Mucosa of rectum (tissue), 2 donors: ENCODE results near the gene NTRK2.
"Not testable (repeated sequence)": the region's sequence is repeated elsewhere in the genome, so short reads cannot be mapped to it uniquely, and the experiment has no call there.

Experiments used
- H3K27ac ChIP-seq, 2 donors: one replicate each; pipeline ENCODE4 v1.7.0; 2013; ENCODE audit warnings: inconsistent platforms in 2 of 2, low read depth in 2 of 2, low read length in 2 of 2
- H3K27me3 ChIP-seq, 2 donors: one replicate each; pipeline ENCODE4 v1.7.0; 2013; ENCODE audit warnings: low read length in 2 of 2; ENCODE audit not compliant: control insufficient read depth in 2 of 2, insufficient read depth in 2 of 2
- H3K36me3 ChIP-seq, 2 donors: one replicate each; pipeline ENCODE4 v1.7.0; 2013; ENCODE audit warnings: low read length in 2 of 2; ENCODE audit not compliant: control insufficient read depth in 2 of 2, insufficient read depth in 2 of 2
- H3K4me1 ChIP-seq, 2 donors: one replicate each; pipeline ENCODE4 v1.7.0; 2013; ENCODE audit warnings: low read length in 2 of 2, mild to moderate bottlenecking in 1 of 2; ENCODE audit not compliant: control insufficient read depth in 2 of 2, insufficient read depth in 2 of 2
- H3K4me3 ChIP-seq, 2 donors: one replicate each; pipeline ENCODE4 v1.7.0; 2013; ENCODE audit warnings: low read length in 2 of 2
- H3K9ac ChIP-seq, 2 donors: one replicate each; pipeline ENCODE4 v1.7.0; 2013; ENCODE audit warnings: low read length in 2 of 2, low read depth in 1 of 2, mild to moderate bottlenecking in 1 of 2
- H3K9me3 ChIP-seq, 2 donors: one replicate each; pipeline ENCODE4 v1.7.0; 2013; ENCODE audit warnings: low read length in 2 of 2; ENCODE audit not compliant: control insufficient read depth in 2 of 2
- donor health status: healthy.
- donor health status: Normal muscosa, but diverticular disease.

NTRK2 gene

DNA sequence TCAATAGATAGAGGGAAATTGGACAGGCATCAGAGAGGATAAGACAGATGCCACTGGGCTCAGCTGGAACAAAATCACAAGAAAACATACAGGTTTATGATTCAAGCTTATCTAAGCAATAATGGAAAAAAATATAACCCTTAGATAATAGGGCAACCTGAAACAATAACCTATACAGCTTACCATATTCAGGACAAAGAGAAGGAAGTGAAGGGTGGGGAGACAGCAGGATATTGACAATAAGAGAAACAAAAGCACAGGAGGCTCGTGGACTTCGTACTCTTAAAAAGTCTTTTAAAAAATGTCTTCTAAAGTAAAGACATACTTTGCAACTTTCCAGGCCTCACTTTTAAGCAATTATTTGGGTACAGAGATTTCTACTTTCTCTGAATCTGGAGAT, 225.3 kb downstream of the NTRK2 start:
- no peak overlapping the region for H3K4me3 ChIP-seq
- H3K27ac ChIP-seq, result peak overlapping the region; percentile 27 to 46
- no peaks in the 10 kb centered on the region for H3K9me3 ChIP-seq
- H3K4me1 ChIP-seq, result peaks cover 0 to 22% of the 10 kb centered on the region in 2 donors
- H3K36me3 ChIP-seq, result no peaks in the 10 kb centered on the region
- no peaks in the 10 kb centered on the region for H3K27me3 ChIP-seq
- no peak overlapping the region for H3K9ac ChIP-seq

DNA sequence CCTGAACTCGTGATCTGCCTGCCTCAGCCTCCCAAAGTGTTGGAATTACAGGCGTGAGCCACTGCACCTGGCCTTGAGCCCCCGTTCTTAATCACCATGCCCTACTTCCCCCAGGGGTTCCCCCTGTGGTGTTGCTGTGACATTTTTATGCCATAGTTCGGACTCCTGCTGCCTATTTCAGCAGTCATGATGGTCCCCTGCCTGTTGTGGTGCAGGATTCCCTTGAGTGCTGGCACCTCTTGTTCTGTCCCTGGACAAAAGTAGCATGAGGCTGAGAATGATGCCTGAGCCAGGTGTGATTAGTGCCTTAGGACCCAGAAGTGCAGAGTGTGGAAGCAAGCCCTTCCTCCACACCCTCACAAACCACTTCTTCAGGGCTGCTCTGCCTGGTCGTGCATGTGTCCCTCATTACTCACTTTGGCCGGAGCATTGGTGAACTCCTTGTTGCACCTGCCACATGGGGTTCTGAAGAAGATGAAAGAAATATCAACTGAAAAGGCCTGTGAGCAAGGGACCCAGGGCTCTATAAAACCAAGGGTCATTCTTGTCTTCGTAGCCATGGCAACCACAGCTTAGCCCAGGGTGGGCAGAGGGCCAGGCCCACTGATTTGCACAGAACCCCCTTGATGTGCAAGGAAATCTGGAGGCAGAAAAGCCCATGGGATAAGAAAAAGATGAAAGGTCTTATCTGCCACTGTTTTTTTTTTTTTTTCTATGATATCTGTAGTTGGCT, 228.0 kb downstream of the NTRK2 start:
- Histone ChIP-seq H3K9ac (no peak overlapping the region), H3K27ac (no peak overlapping the region), H3K36me3 (no peaks in the 10 kb centered on the region), H3K4me1 (peaks cover 0 to 20% of the 10 kb centered on the region in 2 donors), H3K9me3 (no peaks in the 10 kb centered on the region), H3K27me3 (no peaks in the 10 kb centered on the region), H3K4me3 (no peak overlapping the region)

DNA sequence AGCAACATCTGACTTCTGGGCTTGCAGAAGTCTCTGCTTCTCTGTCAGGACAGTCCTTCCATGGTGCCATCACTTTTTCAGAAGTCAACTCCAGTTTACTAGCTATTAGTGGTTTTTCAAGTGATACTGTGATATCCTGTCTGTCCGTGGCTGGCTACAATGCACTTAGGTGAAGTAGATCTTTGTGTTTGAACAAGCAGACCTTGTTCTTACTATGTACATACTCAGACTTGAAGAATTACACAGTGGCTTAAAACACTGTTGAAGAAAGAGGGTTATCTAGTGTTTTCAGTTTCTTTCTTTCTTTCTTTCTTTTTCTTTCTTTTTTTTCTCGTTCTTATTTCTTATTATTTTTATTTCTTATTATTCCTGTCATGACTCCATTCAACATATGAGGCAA, 228.7 kb downstream of the NTRK2 start:
- no peaks in the 10 kb centered on the region for H3K27me3 ChIP-seq
- H3K9ac ChIP-seq, result no peak overlapping the region
- no peak overlapping the region for H3K27ac ChIP-seq
- peaks cover 0 to 20% of the 10 kb centered on the region in 2 donors for H3K4me1 ChIP-seq
- no peaks in the 10 kb centered on the region for H3K9me3 ChIP-seq
- H3K36me3 ChIP-seq, result no peaks in the 10 kb centered on the region
- no peak overlapping the region for H3K4me3 ChIP-seq

DNA sequence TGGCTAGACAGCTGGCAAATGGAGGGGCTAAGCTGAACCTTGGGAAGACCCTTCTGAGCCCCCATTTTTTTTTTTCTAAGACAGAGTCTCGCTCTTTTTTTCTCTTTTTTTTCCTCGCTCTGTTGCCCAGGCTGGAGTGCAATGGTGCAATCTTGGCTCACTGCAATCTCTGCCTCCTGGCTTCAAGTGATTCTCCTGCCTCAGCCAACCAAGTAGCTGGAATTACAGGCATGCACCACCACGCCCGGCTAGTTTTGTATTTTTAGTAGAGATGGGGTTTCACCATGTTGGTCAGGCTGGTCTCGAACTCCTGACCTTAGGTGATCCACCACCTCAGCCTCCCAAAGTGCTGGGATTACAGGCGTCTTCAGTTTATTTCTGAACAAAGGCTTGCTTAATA, 229.1 kb downstream of the NTRK2 start:
- H3K9ac ChIP-seq, H3K9me3 ChIP-seq, H3K36me3 ChIP-seq, H3K27me3 ChIP-seq, H3K4me3 ChIP-seq, H3K27ac ChIP-seq: not testable (repeated sequence)
- peaks cover 0 to 20% of the 10 kb centered on the region in 2 donors for H3K4me1 ChIP-seq

DNA sequence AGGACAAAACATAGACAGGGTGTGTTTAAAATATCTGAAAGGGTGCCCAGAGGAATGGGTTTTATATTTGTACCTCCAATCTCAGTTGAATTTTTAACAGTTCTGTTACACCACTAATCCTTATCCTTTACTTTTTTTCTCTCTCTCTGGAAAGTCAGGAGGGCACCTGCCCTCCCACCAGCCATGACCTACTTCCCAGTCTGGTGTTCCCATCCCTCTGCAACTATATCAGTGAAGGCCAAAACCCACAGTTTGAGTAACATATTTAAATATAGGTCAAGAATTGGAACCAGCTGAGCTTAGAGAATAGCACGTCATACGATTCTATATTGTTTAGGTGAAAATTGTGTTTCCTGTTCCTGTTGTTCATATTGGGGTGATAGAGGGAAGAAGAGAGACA, 229.8 kb downstream of the NTRK2 start:
- Histone ChIP-seq H3K36me3 (no peaks in the 10 kb centered on the region), H3K4me3 (no peak overlapping the region), H3K9me3 (no peaks in the 10 kb centered on the region), H3K27ac (no peak overlapping the region), H3K27me3 (no peaks in the 10 kb centered on the region), H3K4me1 (peaks cover 0 to 18% of the 10 kb centered on the region in 2 donors), H3K9ac (no peak overlapping the region)

DNA sequence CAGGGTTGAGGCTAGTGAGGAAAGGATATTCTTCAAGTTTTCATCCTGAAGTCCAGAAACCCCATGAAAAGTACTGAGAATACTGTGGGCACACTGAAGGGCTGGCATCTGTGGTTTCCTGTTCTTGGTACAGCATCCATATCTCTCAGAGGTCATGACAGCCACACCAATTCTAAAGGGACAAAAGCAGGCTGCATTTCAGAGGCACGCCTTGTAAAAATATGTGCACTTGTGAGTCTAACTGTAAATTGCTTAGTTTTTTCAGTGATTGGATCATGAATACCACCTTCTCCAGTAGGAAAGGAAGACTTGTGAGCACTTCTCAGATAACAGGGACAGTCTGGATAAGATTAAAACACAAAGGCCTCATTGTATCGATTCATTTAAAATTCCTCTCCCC, 230.9 kb downstream of the NTRK2 start:
- no peak overlapping the region for H3K27ac ChIP-seq
- H3K9me3 ChIP-seq, result no peaks in the 10 kb centered on the region
- H3K4me1 ChIP-seq, result peaks cover 0 to 8% of the 10 kb centered on the region in 2 donors
- no peak overlapping the region for H3K9ac ChIP-seq
- H3K4me3 ChIP-seq, result no peak overlapping the region
- no peaks in the 10 kb centered on the region for H3K27me3 ChIP-seq
- no peaks in the 10 kb centered on the region for H3K36me3 ChIP-seq

DNA sequence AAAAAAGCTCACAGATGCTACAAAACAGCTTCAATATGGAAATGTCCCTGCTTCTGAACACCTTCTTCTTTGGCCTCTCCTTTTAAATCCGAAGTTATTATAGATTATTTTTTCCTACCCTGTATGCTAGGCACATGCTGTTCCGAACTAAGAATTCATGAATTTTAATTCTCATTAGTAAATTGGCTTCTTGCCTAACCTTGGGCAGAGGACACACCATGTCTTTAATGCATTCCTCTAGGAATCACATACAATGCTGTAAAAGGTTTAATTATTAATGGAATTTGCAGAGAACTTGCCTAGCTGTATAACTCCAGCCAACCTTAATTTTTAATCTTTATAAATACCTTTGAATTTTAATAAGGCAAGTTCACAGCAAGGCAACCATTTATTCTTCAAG, 234.4 kb downstream of the NTRK2 start:
- no peaks in the 10 kb centered on the region for H3K9me3 ChIP-seq
- H3K27ac ChIP-seq, result no peak overlapping the region
- H3K4me3 ChIP-seq, result no peak overlapping the region
- no peaks in the 10 kb centered on the region for H3K27me3 ChIP-seq
- no peaks in the 10 kb centered on the region for H3K36me3 ChIP-seq
- H3K9ac ChIP-seq, result no peak overlapping the region
- no peaks in the 10 kb centered on the region for H3K4me1 ChIP-seq

DNA sequence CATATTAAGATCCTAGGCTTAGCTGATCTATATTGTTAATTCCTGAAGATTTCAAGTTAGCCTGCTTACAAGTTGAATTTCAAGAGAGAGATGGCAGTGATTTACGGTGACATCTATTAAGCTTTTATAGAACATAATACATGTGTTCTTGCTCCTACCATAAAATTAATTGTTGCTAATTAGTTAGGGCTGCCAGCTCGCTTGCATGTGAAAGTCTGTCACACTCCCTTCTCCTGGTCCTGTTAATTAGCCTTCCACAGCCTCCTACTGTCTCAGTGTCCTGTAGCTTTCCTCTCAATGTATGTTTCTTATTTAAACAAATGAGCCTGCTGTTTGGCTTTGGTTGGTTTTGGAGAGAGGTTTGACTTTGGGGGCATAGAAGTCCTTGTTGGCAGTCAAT, 247.2 kb downstream of the NTRK2 start:
- no peaks in the 10 kb centered on the region for H3K36me3 ChIP-seq
- no peaks in the 10 kb centered on the region for H3K27me3 ChIP-seq
- peaks cover 26 to 40% of the 10 kb centered on the region in 2 donors for H3K4me1 ChIP-seq
- no peaks in the 10 kb centered on the region for H3K9me3 ChIP-seq
- no peak overlapping the region for H3K4me3 ChIP-seq
- peak overlapping the region; percentile 74 to 83 for H3K27ac ChIP-seq
- H3K9ac ChIP-seq, result no peak overlapping the region

DNA sequence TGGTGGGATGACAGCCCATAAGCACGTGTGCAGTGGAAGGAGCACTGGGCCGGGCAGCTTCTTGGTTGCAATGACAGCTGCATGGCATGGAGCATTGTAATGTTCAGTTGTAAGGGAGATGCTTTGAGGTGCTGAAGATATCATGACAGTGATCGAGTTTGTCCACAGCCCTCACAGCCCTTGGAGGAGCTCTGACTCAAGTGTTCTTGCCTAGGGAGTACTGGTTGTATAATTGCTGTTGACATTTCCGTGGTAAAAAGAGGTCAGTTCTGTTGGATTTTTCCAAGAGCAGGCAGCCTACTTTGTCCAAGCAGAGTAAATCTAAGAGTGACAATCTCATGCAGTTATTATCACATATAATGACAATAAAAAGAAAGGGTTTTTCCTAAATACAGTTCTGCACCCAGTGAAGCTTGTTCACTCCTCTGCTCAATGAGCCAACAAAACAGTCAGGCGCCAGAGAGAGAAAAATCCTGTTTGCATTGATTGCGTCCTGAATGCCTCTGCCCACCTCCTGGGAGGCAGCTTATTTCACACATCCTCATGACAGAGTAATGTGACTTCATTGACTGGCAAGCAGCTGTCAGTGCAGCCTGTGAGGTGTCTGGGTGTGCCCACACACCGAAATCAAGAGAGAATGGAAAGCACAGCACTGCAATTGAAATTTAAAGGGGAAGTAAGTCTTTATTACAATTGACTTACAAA, 248.0 kb downstream of the NTRK2 start:
- Histone ChIP-seq H3K4me1 (peaks cover 26 to 40% of the 10 kb centered on the region in 2 donors), H3K9me3 (no peaks in the 10 kb centered on the region), H3K4me3 (peak overlapping the region; percentile 1 to 14), H3K36me3 (no peaks in the 10 kb centered on the region), H3K9ac (no peak overlapping the region), H3K27ac (peak overlapping the region; percentile 74 to 83), H3K27me3 (no peaks in the 10 kb centered on the region)

DNA sequence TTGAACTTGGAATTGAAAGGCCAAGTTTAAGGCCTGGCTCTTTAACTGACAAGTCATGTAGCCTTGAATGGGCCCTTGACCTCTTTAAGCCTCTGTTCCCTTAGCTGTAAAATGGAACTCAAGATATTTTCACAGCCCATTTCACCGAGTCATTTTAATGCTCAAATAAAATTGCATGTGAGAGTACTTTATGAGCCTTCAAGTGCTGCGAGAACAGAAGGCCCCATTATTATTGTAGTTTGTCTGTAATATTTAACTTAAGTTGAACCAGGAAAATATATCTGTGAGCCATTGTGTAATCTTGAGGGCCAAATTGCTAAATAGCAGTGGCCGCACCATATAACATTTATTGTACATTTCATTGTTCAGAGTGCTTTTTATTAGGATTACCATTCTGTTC, 249.9 kb downstream of the NTRK2 start:
- peaks cover 26 to 40% of the 10 kb centered on the region in 2 donors for H3K4me1 ChIP-seq
- H3K27me3 ChIP-seq, result no peaks in the 10 kb centered on the region
- no peak overlapping the region for H3K4me3 ChIP-seq
- no peaks in the 10 kb centered on the region for H3K9me3 ChIP-seq
- H3K36me3 ChIP-seq, result no peaks in the 10 kb centered on the region
- no peak overlapping the region for H3K9ac ChIP-seq
- peak overlapping the region; percentile 57 to 74 for H3K27ac ChIP-seq
